ENCODE results near the gene TMEM130.

The TMEM130 gene, protein sequence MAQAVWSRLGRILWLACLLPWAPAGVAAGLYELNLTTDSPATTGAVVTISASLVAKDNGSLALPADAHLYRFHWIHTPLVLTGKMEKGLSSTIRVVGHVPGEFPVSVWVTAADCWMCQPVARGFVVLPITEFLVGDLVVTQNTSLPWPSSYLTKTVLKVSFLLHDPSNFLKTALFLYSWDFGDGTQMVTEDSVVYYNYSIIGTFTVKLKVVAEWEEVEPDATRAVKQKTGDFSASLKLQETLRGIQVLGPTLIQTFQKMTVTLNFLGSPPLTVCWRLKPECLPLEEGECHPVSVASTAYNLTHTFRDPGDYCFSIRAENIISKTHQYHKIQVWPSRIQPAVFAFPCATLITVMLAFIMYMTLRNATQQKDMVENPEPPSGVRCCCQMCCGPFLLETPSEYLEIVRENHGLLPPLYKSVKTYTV

DNA sequence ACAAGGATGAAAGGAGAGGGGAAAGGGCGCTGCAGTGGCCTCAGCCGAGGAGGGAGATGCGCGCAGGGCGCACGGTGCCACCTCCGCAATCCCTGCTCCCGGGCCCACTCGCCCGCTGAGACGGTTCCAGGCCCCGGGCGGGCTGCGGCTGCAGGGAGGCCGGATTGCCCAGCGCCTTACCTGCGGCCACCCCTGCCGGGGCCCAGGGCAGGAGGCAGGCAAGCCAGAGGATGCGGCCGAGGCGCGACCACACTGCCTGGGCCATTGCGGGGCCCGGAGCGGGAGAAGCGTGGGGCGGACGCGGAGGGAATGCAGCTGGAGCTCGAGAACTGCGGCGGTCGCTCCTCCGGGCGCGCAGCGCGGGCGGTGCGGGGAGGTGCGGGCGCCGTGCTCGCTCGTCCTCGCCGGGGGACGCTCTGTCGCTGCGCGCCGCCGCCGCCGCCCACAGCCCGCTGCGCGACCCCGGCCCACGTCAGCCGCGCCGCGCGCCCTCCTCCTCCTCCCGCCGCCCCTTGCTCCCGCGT, at the start of gene TMEM130:
TMEM130 (minus strand) TSS at position 418 of the 524 bp plus-strand sequence; CDS start at position 265, 153 bp downstream.
- DNase-seq = peak in 1 of 2 donors; percentile 7

DNA sequence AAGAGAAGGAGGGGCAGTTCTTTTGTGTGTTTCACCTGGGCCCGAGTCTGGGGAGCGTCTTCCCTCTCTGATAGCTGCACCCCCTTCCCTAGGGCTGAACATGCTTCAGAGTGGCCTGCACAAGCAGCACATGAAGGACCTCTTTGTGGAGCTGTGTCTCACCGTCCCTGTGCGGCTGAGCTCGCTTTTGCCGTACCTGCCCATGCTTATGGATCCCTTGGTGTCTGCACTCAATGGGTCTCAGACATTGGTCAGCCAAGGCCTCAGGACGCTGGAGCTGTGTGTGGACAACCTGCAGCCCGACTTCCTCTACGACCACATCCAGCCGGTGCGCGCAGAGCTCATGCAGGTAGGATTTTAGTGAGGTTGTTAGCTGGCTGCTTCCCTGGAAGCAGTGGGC, 47.5 kb upstream of the TMEM130 start:
- no peak for DNase-seq

DNA sequence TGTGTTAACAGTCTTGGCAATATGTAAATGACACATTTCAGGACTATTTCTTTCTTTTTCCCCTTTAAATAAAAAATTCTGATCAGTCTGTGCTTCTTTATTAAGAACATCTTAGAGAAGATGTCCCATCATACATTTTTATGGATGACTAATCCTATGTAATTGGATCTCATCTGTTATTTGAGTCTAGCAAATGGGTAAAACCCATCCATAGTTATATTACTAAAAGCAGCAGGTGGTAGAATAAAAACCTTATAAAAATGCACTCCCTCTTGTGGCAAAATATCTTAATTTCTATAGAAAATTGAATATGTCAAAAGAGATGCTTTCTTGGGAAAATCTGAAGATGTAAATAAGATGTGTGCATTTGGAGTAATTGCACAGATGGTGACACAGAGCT, 43.8 kb upstream of the TMEM130 start:
- DNase-seq = no peak

DNA sequence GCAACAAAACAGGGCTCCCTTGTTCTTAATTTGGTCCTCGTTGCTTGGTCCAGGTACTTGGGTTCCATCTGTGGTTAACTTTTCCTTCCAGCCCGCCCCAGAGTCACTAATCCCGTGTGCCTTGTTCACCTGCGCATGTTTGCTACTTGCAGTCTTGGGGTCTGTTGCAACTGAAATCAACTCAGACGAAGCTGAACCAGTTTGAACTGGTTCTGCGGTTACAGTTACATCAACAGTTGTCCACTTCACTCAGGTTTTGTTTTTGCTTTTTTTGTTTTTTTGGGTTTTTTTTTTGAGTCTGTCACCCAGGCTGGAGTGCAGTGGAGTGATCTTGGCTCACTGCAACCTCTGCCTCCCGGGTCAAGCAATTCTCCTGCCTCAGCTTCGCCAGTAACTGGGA, 43.2 kb upstream of the TMEM130 start:
- no peak for DNase-seq

DNA sequence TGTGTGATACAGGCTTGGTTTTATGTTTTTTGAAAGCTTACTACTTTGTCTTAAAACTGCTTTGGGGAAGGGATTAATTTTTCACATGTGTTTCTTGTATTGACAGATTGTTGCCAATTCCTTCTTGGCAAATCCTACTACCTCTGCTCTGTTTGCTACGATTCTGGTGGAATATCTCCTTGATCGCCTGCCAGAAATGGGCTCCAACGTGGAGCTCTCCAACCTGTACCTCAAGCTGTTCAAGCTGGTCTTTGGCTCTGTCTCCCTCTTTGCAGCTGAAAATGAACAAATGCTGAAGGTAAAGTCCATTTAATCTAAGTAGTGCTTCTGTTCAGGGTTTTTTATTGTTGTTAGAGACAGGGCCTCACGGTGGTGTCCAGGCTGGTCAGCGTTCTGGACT, 42.1 kb upstream of the TMEM130 start:
- no peak for DNase-seq

DNA sequence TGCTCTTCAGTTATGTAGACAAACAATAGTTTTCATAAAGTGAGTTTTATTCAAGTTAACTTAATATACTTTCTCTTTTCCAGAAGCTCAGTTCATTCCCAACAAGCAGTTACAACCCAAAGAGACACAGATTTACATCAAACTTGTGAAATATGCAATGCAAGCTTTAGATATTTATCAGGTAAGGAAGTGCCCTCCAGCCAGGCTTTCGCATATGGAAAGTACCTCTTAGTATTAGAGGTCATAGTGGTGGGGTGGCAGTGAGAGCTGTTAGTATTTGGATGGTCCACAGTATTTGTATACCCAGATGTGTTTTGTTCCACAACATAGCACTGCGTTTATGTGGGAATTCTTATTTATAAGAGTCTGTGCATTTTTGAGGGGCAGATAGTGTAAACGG, 40.6 kb upstream of the TMEM130 start:
- DNase-seq = no peak

DNA sequence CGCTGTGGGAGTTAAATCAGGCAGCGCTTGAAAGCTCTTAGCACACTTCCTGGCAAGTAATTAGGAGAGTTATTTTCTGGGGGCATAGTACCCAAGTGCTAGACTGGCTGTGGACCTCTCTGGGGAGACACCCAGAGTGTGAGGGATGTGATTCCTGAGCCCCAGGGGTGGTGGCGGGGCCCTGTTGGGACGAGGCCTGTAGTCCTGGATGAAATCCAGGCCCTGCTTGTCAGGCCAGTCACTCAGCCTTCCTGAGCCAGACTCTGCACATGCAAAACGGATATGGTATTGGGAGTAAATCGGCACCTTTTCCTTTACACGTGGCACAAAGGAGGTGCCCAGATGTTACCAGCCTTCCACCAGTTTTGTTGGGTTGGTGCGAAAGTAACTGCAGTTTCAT, 39.7 kb upstream of the TMEM130 start:
- DNase-seq = no peak

DNA sequence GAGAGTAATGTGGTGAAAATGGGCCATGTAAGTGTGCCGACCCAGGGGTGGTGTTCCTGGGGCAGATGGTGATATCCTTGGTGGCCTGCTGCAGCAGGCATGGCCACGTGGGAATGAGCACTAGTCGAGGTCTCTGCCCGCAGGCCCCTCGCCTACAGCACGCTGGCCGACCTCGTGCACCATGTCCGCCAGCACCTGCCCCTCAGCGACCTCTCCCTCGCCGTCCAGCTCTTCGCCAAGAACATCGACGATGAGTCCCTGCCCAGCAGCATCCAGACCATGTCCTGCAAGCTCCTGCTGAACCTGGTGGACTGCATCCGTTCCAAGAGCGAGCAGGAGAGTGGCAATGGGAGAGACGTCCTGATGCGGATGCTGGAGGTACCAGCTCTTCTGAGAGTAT, 38.8 kb upstream of the TMEM130 start:
- DNase-seq = no peak

DNA sequence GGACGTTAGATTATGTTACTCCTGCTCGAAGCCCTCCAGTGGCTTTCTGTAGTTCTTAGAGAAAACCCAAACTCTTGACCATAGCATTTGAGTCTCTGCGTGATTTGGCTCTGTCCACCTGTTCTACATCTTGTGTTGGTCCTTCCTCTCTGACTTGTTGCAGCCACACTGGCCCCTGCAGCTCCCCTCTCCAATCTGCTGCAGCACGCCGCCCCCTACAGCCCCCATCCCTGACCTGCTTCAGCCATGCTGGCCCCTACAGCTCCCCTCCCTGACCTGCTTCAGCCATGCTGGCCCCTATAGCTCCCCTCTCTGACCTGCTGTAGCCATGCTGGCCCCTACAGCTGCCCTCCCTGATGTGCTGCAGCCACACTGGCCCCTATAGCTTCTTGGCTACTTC, 37.8 kb upstream of the TMEM130 start:
- DNase-seq = no peak

DNA sequence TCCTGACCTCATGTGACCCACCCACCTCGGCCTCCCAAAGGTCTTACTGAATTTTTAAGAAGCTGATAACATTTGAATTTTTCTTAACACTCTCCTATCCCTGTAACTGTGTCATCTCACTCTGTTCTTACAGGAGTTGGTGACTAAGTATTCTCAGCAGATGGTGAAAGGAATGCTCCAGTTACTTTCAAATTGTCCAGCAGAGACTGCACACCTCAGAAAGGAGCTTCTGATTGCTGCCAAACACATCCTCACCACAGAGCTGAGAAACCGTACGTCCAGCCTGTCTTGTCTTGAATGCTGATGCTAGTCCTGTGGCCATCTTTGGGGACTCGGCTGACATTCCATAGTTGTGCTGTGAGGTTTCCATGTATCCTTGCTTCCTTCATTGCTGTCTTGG, 33.4 kb upstream of the TMEM130 start:
- DNase-seq = no peak

DNA sequence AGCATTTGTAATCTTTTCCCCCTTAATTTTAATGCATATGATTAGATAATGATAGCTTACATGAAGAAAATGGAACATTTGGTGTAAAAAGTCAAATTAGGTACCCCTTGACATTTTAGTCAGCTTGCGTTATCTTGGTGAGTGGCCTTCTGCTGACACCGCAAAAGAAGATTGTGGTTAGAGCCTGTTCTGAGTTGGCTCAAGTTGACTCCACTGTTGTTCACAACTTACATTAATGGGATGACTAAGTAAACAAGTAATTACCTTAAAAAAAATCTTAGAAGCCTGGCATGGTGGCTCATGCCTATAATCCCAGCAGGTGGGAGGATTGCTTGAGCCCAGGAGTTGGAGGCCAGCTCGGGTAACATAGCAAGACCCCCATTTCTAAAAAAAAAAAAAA, 32.7 kb upstream of the TMEM130 start:
- DNase-seq = no peak

DNA sequence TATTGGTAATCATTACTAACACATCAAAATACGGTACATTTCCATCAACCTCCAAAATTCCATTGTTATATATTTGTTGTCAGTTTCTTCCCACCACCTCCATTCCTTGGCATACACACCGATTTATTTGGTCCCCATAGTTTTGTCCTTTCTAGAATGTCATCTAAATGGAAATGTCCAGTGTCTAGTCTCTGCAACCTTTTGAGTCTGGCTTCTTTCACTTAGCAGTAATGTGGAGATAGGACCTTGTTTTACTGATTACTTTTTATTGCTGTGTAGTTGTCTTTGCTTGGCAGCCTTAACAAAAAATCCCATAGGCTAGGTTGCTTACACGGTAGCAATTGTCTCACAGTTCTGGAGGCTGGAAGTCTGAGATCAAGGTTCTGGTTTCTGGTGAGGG, 31.0 kb upstream of the TMEM130 start:
- DNase-seq = no peak

DNA sequence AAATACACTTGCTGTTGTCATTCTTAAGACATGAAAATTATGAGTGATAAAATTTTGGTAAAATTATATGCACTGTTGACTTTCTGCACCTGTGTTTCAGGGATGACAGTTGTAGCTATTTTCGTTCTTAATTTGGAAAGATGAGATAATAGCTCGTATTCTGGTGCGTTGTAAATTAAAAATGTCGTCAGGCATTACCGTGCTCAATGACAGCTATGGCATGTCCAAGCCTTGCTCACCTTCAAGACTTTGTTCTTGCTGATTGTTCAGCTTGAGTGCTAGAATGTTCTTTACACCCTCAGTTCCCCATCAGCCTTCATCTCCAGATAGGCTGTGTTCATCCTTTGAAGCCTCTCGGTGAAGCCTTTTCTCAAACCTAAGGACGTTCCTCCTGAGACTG, 30.0 kb upstream of the TMEM130 start:
- DNase-seq = no peak

DNA sequence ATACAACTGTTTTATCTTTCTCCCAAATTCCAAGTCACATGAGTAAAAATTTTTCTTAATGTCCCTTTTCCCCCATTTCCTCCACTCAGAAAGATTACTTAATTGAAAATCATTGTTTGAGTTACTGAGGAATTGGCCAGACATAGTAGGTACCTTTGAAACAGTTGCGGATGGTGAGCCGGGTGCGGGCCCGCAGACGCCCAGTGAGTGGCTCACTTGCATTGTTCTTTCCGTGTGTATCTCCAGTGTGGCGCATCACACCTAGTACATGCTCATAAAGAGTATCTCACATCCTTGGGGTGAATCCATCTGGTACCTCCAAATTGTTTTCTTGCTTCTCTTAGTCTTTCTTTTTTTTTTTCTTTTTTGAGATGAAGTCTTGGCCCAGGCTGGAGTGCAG, 22.8 kb upstream of the TMEM130 start:
- no peak for DNase-seq

DNA sequence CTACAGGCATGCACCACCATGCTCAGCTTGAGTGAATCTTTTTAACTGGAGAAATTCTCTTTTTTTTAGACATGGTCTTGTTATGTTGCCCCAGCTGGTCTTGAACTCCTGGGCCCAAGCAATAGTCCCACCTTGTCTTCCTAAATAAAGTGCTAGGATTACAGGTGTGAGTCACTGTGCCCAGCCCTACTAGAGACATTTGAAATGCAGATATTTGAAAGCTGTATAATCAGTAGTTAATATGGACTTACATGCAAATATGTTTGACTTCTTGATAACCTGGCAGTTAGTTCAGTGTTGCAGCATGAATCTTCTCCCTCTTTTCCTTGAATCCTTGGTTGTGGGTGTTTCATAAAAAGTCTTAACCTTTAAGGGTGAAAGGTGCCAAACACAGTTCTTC, 17.2 kb upstream of the TMEM130 start:
- DNase-seq = no peak

DNA sequence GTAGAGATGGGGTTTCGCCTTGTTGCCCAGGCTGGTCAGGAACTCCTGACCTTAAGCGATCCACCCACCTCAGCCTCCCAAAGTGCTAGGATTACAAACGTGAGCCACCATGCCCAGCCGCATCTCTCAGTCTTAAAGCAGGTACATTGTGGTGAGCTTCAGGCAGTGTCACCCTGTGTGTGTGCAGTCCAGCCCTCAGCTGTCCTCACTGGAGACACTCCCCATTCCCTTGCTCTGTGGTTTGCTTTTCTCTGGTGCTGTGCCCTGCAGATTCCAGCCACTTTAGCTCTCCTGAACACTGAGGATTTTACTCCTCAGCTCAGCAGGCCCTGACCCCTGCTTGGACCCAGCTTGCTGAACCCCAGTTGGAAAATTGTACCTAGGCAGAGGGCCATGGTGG, 14.6 kb upstream of the TMEM130 start:
- DNase-seq = no peak

DNA sequence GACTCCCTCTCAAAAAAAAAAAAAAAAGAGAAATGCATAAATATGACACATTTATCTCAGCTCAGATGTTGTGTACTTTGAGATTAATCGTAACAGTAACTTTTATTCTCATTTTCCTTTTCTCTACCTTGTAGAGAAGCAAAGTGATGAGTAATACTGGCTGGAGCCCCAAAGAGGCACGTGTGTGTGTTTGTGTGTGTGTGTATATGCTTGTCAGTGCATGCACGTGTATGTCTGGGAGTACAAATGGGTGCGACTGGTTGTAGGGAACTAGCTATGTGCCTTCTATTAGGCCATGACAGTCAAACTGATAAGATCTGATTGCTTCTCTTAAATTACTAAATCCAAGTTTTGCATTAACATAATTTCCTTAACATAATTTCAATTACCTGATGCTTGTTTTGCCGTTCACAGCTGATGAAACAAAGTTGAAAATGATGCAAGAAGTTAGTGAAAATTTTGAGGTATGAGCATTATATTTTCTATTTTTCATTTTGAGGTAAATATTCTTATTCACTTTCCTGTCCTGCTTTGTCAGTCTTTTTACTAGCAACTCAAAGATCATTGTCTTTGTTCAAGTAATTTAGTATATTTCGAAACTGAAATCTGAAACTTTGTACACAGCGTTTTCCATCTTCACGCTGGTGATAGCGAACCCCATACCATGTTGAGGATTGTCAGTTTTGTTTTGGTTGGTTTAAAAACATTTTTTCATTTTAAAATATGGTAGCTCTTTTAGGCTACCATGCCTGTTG, 11.9 kb upstream of the TMEM130 start:
- DNase-seq = no peak

DNA sequence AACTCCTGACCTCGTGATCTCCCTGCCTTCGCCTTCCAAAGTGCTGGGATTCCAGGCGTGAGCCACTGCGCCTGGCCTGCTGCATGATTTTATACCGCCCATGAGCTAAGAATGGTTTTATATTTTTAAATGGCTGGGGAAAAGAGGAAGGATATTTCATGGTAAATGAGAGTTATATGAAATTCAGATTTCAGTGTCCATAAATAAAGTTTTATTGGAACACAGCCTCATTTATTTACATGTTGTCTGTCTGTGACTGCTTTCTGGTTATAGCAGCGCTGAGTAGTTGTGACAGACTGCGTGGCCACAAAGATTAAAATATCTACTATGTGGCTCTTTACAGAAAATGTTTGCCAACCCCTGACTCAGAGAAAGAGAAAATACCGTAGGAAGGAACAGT, 10.7 kb upstream of the TMEM130 start:
- no peak for DNase-seq

DNA sequence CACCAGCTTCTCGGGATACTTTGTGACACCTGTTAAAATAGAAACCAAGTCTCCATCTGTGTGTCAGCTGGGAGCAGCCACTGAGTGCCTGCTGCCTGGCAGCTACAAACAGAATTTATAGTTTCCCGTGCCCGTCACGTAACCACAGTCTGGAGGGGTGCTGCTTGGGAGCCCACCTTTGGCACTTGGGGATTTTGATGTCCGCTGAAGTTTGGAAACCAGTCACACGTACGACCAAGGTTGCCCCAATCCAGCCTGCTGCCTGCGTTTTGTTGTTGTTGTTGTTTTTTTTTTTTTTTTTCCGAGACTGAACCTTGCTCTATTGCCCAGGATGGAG, 10.1 kb upstream of the TMEM130 start:
- DNase-seq = no peak

DNA sequence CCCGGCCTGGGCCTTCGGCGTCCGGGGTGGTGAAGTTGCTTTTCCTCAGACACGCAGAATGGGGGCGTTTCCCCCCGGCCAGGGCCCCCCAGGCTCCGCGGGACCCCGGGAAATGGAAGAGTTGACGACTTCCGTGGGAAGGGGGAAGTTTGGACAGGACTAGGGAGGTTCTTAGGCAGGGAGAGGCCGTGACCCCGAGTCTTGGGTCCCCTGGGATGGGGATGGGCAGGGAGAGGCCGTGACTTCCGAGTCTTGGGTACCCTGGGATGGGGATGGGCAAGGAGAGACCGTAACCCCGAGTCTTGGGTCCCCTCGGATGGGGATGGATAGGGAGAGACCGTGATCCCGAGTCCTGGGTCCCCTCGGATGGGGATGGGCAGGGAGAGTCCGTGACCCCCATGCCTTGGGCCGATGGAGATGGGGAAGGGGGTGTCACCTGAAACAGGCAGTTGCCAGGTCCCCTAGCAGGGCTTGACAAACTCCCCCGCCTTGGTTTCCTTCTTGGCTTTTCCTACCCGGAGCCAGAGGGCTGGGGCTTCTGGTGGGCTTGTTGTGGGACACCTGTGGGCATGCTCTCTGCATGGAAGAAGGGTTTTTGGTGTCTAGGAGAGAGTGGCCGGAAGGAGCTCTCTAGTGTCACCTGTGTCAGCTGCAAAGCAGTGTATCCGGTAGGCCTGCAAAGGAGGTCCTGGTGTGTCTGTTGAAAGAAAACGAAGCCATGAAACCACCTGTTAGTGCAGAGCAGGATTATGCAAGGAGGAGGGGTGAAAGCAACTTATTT, 9.6 kb upstream of the TMEM130 start:
- peak; percentile 53 to 62 for DNase-seq

DNA sequence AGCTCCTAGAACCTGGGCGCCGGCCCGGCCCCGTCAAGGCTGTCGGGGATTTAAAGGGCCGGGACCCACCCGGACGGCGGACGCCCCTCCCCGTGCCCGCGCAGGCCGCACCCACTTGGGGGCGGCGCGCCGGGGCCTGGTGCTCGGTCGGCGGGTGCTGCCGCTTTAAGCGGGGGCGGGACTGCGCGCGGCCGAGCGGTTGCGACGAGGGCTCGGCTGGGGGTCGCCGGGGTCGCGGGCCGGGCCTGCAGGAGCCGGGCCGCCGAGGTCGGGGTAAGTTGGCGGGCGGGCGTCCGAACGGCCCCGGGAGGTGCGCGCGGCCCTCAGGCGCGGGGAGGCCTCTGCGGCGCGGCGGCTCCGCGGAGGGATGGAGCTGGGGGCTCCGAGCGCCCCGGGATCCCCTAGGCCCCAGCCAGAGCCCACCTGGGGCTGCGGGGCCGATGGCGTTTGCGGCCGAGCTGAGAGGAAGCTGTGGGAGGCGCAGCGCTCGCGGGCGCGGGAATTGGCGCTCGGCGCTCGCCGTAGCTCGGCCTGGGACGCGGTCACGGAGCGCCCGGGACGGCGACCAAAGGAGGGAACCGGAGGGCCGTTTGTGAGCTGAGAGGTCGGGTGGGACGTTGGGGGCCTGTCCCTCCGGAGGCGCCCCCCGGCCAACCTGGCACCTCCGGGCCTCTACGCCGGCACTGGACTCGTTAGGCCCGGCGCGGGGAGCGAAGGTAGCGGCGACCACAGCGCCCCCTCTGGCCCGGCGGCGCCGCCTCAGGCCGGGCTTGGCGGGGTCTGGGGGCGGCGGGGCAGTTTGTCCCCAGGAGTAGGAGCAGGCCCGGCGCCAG, 8.8 kb upstream of the TMEM130 start, which contains the start of gene TRRAP:
TRRAP (plus strand) TSS at position 168 of the 833 bp plus-strand sequence. CDS start 2,619 bp downstream, outside the sequence.
- peak; percentile 80 to 83 for DNase-seq

DNA sequence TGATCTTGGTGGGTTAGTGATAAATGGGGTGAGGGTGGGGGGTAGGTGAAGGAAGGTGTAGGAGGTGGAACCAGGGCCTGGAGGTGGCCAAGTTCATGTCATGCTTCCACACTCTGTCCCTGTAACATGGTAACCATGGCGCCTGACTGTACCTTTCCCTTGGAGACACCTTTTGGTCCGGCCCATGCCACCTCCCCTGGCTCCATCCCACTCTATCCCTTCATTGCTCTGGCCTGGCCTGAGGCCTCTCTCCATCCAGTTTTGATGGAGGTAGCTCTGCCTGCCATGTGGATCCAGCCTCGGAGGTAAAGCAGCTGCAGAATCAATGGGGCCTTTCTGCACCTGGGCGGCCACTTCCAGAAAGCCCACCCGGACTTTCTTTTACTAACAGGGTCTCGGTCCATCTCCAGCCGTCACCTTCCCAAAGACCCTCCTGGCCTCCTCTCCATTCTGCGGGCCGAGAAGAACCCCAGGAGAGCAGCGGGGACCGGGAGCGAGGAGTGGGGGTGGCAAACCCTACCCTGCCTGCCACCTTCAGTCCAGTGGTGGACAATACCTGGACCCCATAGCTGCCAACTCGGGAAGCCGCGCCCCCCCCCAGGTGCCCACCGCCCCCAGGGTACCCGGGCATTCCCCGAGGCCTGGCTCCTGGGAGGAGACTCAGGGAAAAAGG, 8.0 kb upstream of the TMEM130 start:
- no peak for DNase-seq
